Tibial nerve (tissue), 3 donors: ENCODE results near the gene GABARAPL2.

Experiments
- POLR2A ChIP-seq, 2 donors: fragments of 450-650 bp; IDR thresholded peaks; one replicate each; pipeline ENCODE4 v1.6.1; 2017; ENCODE audit warnings: antibody characterized with exemption in 2 of 2, mild to moderate bottlenecking in 2 of 2, moderate library complexity in 2 of 2
- TF ChIP-seq, protein P1 (sequence below), 5 experiments: fragments of 200-600 bp in 3 of 5; fragments of 450-650 bp in 2 of 5; sonication (generic) in 3 of 5; IDR thresholded peaks; one replicate each; pipeline ENCODE4 v1.5.1; 2016 to 2019; ENCODE audit warnings: antibody characterized with exemption in 5 of 5, mild to moderate bottlenecking in 3 of 5, moderate library complexity in 2 of 5

- TF ChIP-seq, protein P1, sequence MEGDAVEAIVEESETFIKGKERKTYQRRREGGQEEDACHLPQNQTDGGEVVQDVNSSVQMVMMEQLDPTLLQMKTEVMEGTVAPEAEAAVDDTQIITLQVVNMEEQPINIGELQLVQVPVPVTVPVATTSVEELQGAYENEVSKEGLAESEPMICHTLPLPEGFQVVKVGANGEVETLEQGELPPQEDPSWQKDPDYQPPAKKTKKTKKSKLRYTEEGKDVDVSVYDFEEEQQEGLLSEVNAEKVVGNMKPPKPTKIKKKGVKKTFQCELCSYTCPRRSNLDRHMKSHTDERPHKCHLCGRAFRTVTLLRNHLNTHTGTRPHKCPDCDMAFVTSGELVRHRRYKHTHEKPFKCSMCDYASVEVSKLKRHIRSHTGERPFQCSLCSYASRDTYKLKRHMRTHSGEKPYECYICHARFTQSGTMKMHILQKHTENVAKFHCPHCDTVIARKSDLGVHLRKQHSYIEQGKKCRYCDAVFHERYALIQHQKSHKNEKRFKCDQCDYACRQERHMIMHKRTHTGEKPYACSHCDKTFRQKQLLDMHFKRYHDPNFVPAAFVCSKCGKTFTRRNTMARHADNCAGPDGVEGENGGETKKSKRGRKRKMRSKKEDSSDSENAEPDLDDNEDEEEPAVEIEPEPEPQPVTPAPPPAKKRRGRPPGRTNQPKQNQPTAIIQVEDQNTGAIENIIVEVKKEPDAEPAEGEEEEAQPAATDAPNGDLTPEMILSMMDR (IDR thresholded peaks at IDR 0.05), result no peak
- no peak for TF ChIP-seq POLR2A (IDR thresholded peaks at IDR 0.05)
Measured at GRCh38 chr16:75541236-75541635, 24.9 kb upstream of the GABARAPL2 start.
